Measurements from ENCODE around the gene METTL27.

The METTL27 gene

GRCh38 chr7:73828972-73829371, 13.3 kb downstream of the METTL27 start:
- TF ChIP-seq CTCF (IDR thresholded peaks at IDR 0.05; ENCODE audit: extremely low read depth, missing control alignments), result no peak
- DNase-seq (ENCODE audit: low spot score), result no peak

- no peak for DNase-seq (ENCODE audit: low spot score)
- no peak for TF ChIP-seq CTCF (IDR thresholded peaks at IDR 0.05; ENCODE audit: extremely low read depth, missing control alignments)
Observed at GRCh38 chr7:73828107-73828803, 14.1 kb downstream of the METTL27 start.

- DNase-seq (ENCODE audit: low spot score), result no peak
- no peak for TF ChIP-seq CTCF (IDR thresholded peaks at IDR 0.05; ENCODE audit: extremely low read depth, missing control alignments)
Observed at GRCh38 chr7:73827567-73828106, 14.7 kb downstream of the METTL27 start.

GRCh38 chr7:73824986-73825385, 17.3 kb downstream of the METTL27 start:
- DNase-seq (ENCODE audit: low spot score), result no peak
- no peak for TF ChIP-seq CTCF (IDR thresholded peaks at IDR 0.05; ENCODE audit: extremely low read depth, missing control alignments)

GRCh38 chr7:73823873-73824592, 18.3 kb downstream of the METTL27 start:
- no peak for TF ChIP-seq CTCF (IDR thresholded peaks at IDR 0.05; ENCODE audit: extremely low read depth, missing control alignments)

GRCh38 chr7:73823257-73823656, 19.1 kb downstream of the METTL27 start:
- no peak for DNase-seq (ENCODE audit: low spot score)
- TF ChIP-seq CTCF (IDR thresholded peaks at IDR 0.05; ENCODE audit: extremely low read depth, missing control alignments), result no peak

More at GRCh38 chr7:73823873-73824592, 18.3 kb downstream of the METTL27 start:
- DNase-seq (ENCODE audit: low spot score), result no peak

Data from GM20000 (cell line).